HG02884 (cell line): ENCODE measurements around the gene DSG2.

Experiments used
- ATAC-seq: cut with Tn5 transposase; IDR thresholded peaks from one replicate; pipeline ENCODE4 v1.9.1; 2021; ENCODE audit warnings: mild to moderate bottlenecking, moderate library complexity; ENCODE audit not compliant: unreplicated experiment

DSG2 gene

DNA sequence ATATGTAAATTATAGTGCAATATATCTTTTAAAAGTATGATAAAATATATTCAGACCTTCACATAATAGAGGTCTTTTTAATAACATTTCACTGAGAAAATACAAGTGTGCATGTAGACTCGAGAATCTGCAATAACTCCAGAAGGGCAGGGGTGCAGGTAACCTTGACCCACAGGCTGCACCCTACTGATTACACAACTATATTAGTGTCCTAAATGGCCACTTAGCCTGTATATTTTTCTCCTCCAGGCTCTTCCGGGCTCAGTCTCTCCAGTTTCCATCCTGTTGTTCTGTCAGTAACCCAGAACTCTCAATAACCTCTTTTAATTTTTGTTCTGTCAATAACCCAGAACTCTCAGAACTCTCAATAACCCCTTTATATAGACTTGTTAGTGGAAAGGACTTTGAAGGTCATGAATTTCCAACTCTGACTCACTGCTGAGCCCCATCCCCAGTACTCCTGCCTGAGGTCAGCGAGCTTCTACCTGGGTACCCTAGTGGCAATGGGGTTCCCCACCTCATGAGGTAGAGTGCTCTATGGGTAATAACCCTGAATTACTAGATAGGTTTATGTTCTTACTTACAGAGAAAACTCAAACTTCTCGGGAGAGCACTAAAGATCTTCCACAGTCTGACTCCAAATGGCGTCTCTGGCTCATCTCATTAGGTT lies 85.3 kb downstream of the DSG2 start:
- no peak for ATAC-seq

DNA sequence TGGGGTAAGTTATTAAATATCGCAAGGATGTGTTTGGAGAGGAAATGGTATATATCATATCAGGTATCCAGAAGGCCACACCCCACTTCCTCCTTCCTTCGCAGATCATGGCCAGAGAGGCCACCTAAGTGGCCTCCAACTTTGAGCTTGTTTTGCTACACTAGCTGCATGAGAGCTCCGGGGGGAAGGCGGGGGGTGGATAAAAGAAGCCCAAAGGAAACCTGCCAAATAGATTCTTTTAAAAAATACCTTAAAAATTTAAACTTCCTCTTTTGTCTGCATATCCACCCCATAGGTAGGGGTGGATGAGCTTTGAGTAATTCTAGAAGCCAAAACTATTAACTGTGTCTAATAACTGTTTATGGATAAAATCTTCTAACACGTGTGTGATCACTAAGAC lies 88.0 kb downstream of the DSG2 start:
- no peak for ATAC-seq

DNA sequence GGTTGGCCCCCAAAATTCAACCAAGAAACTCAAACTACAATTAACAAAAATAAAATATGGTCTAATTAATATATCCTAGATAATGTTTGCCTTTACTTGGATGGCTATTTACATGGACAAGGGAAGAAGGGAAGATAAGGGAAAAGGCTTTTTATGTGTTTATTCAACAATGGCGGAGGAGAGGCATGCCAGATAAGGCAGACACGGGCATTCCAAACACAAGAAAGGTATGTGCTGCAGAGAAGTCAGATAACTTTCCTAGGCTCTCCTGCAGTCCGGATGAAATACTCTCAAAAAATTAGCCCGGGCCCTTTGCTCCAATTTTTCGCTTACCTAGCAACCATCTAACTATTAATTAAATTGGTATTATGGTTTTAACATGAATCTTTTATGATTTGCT lies 88.6 kb downstream of the DSG2 start:
- ATAC-seq, result no peak

DNA sequence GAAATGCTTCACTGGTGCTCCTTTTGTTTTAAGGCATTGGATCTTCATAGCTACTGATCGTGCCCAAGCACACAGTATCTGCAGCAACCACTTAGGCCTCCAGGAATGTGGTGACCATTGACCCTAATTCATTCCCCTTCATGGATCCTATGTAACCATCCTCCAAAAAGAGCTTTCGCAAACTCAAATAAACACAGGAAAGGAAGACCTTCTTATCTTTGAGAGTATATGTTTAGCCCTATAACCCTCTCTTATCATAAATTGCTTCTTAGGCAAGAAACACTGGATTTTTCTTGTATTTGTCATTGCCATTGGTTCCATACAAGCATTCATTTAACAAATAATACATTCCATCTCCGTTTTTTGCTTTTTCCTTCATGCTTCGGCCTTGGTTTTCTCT lies 89.6 kb downstream of the DSG2 start:
- ATAC-seq, result no peak

DNA sequence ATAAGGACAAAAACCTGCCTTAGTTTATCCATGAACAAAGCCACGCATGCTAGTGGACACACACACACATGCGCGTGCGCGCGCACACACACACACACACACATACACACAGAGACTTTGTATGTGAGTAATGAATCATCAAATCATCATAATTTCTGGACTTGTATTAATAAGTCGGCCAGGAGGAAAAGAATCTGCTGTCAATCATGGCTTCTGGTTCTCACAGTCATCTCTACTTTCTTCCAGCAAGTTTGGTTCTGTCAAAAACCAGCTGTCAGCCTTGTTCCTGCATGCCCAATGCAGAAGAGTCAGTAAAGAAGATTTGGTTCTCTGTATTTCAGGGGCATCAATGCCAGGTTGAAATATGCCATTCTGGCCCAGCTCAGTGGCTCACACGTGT lies 92.6 kb downstream of the DSG2 start:
- ATAC-seq, result no peak

DNA sequence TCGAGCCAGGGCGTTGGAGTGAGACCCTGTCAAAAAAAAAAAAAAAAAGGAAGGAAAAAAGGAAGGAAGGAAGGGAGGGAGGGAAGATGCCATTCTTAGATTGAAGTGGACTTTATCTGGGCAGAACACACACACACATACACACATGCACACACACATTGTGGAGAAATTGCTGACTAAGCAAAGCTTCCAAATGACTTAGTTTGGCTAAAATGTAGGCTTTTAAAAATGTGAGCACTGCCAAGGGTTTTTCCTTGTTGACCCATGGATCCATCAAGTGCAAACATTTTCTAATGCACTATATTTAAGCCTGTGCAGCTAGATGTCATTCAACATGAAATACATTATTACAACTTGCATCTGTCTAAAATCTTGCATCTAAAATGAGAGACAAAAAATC lies 93.1 kb downstream of the DSG2 start:
- ATAC-seq, result no peak

DNA sequence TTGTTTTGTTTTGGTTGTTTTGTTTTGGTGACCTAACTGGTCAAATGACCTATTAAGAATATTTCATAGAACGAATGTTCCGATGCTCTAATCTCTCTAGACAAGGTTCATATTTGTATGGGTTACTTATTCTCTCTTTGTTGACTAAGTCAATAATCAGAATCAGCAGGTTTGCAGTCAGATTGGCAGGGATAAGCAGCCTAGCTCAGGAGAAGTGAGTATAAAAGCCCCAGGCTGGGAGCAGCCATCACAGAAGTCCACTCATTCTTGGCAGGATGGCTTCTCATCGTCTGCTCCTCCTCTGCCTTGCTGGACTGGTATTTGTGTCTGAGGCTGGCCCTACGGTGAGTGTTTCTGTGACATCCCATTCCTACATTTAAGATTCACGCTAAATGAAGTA lies 93.7 kb downstream of the DSG2 start, which contains the start of gene TTR:
TSS of gene TTR (plus strand) at position 250 of the 400 bp plus-strand sequence. CDS start at position 276, 26 bp downstream.
- no peak for ATAC-seq

DNA sequence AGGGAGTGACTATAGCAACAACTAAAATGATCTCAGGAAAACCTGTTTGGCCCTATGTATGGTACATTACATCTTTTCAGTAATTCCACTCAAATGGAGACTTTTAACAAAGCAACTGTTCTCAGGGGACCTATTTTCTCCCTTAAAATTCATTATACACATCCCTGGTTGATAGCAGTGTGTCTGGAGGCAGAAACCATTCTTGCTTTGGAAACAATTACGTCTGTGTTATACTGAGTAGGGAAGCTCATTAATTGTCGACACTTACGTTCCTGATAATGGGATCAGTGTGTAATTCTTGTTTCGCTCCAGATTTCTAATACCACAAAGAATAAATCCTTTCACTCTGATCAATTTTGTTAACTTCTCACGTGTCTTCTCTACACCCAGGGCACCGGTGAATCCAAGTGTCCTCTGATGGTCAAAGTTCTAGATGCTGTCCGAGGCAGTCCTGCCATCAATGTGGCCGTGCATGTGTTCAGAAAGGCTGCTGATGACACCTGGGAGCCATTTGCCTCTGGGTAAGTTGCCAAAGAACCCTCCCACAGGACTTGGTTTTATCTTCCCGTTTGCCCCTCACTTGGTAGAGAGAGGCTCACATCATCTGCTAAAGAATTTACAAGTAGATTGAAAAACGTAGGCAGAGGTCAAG lies 94.7 kb downstream of the DSG2 start:
- ATAC-seq, result no peak

DNA sequence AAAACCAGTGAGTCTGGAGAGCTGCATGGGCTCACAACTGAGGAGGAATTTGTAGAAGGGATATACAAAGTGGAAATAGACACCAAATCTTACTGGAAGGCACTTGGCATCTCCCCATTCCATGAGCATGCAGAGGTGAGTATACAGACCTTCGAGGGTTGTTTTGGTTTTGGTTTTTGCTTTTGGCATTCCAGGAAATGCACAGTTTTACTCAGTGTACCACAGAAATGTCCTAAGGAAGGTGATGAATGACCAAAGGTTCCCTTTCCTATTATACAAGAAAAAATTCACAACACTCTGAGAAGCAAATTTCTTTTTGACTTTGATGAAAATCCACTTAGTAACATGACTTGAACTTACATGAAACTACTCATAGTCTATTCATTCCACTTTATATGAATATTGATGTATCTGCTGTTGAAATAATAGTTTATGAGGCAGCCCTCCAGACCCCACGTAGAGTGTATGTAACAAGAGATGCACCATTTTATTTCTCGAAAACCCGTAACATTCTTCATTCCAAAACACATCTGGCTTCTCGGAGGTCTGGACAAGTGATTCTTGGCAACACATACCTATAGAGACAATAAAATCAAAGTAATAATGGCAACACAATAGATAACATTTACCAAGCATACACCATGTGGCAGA lies 97.3 kb downstream of the DSG2 start:
- no peak for ATAC-seq

DNA sequence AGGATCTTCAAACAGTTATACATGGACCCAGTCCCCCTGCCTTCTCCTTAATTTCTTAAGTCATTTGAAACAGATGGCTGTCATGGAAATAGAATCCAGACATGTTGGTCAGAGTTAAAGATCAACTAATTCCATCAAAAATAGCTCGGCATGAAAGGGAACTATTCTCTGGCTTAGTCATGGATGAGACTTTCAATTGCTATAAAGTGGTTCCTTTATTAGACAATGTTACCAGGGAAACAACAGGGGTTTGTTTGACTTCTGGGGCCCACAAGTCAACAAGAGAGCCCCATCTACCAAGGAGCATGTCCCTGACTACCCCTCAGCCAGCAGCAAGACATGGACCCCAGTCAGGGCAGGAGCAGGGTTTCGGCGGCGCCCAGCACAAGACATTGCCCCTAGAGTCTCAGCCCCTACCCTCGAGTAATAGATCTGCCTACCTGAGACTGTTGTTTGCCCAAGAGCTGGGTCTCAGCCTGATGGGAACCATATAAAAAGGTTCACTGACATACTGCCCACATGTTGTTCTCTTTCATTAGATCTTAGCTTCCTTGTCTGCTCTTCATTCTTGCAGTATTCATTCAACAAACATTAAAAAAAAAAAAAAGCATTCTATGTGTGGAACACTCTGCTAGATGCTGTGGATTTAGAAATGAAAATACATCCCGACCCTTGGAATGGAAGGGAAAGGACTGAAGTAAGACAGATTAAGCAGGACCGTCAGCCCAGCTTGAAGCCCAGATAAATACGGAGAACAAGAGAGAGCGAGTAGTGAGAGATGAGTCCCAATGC lies 98.3 kb downstream of the DSG2 start:
- no peak for ATAC-seq

DNA sequence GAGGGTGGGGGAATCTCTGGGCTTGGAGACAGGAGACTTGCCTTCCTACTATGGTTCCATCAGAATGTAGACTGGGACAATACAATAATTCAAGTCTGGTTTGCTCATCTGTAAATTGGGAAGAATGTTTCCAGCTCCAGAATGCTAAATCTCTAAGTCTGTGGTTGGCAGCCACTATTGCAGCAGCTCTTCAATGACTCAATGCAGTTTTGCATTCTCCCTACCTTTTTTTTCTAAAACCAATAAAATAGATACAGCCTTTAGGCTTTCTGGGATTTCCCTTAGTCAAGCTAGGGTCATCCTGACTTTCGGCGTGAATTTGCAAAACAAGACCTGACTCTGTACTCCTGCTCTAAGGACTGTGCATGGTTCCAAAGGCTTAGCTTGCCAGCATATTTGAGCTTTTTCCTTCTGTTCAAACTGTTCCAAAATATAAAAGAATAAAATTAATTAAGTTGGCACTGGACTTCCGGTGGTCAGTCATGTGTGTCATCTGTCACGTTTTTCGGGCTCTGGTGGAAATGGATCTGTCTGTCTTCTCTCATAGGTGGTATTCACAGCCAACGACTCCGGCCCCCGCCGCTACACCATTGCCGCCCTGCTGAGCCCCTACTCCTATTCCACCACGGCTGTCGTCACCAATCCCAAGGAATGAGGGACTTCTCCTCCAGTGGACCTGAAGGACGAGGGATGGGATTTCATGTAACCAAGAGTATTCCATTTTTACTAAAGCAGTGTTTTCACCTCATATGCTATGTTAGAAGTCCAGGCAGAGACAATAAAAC lies 100.2 kb downstream of the DSG2 start:
- ATAC-seq, result no peak
